GM21737 (cell line): ENCODE data around the gene ANKRD27.
"Not testable (repeated sequence)": the region's sequence is repeated elsewhere in the genome, so short reads cannot be mapped to it uniquely, and the experiment has no call there.

Experiments used
- ATAC-seq: cut with Tn5 transposase; IDR thresholded peaks from one replicate; pipeline ENCODE4 v1.9.1; 2021; ENCODE audit warnings: mild to moderate bottlenecking, moderate library complexity; ENCODE audit not compliant: unreplicated experiment

ANKRD27 gene

GRCh38 chr19:32607479-32607878 is 67.5 kb downstream of the ANKRD27 start:
- ATAC-seq: no peak

- ATAC-seq: no peak
Observed at GRCh38 chr19:32606289-32606688, 68.7 kb downstream of the ANKRD27 start.

- ATAC-seq: no peak
Observed at GRCh38 chr19:32605544-32605943, 69.4 kb downstream of the ANKRD27 start.

- no peak for ATAC-seq
Observed at GRCh38 chr19:32603961-32604360, 71.0 kb downstream of the ANKRD27 start.

- ATAC-seq: no peak
Observed at GRCh38 chr19:32599736-32600157, 75.2 kb downstream of the ANKRD27 start.

GRCh38 chr19:32599258-32599657 is 75.7 kb downstream of the ANKRD27 start:
- ATAC-seq: no peak

- ATAC-seq: no peak
Observed at GRCh38 chr19:32598022-32598421, 77.0 kb downstream of the ANKRD27 start.

GRCh38 chr19:32595491-32595890 is 79.5 kb downstream of the ANKRD27 start:
- ATAC-seq: no peak

GRCh38 chr19:32594021-32594420 is 81.0 kb downstream of the ANKRD27 start:
- no peak for ATAC-seq

- ATAC-seq: not testable (repeated sequence)
Observed at GRCh38 chr19:32587747-32588504, 87.1 kb downstream of the ANKRD27 start.

- no peak for ATAC-seq
Observed at GRCh38 chr19:32581705-32582179, 93.2 kb downstream of the ANKRD27 start.

- ATAC-seq: peak; percentile 88
Observed at GRCh38 chr19:32580901-32581704, 93.9 kb downstream of the ANKRD27 start, which contains the start of gene PDCD5. PDCD5 (plus strand) TSS chr19:32581190; CDS start chr19:32581262, 72 bp downstream.

GRCh38 chr19:32580353-32580900 is 94.6 kb downstream of the ANKRD27 start:
- peak; percentile 9 for ATAC-seq

- ATAC-seq: no peak
Observed at GRCh38 chr19:32576790-32577189, 98.2 kb downstream of the ANKRD27 start.

GRCh38 chr19:32573492-32573794 is 101.5 kb downstream of the ANKRD27 start:
- ATAC-seq: no peak

GRCh38 chr19:32572700-32573491 is 102.1 kb downstream of the ANKRD27 start:
- ATAC-seq: not testable (repeated sequence)

GRCh38 chr19:32571471-32572075 is 103.4 kb downstream of the ANKRD27 start:
- ATAC-seq: not testable (repeated sequence)

GRCh38 chr19:32570081-32570785 is 104.7 kb downstream of the ANKRD27 start:
- ATAC-seq: no peak

GRCh38 chr19:32567486-32567885 is 107.5 kb downstream of the ANKRD27 start:
- ATAC-seq: no peak
